Immature natural killer cell (primary cell): ENCODE results near the gene UNC93B1. TPM values are rescaled to one million over a fixed set of nuclear protein-coding genes. Genes with fewer than 3 reads are reported as not detected.
A peak's percentile ranks its signal among the peaks of the same experiment; 100 is the strongest.

Experiments
- DNase-seq, 3 donors: peaks; one replicate each; pipeline ENCODE4 v3.0.0; 2022; ENCODE audit warnings: mixed read lengths in 1 of 3
- H3K27ac Mint-ChIP-seq, 6 donors: one replicate each; pipeline ENCODE4 v1.8.0; 2020; ENCODE audit warnings: mixed read lengths in 6 of 6, mild to moderate bottlenecking in 5 of 6, inconsistent platforms in 4 of 6, moderate library complexity in 3 of 6
- H3K27me3 Mint-ChIP-seq, 3 donors: one replicate each; pipeline ENCODE4 v1.8.0; 2020 to 2021; ENCODE audit warnings: low read depth in 3 of 3, mild to moderate bottlenecking in 3 of 3, mixed read lengths in 3 of 3, moderate library complexity in 3 of 3, inconsistent platforms in 1 of 3
- H3K36me3 Mint-ChIP-seq, 3 donors: one replicate each; pipeline ENCODE4 v1.8.0; 2020; ENCODE audit warnings: mixed read lengths in 3 of 3, inconsistent platforms in 2 of 3, mild to moderate bottlenecking in 2 of 3
- H3K4me1 Mint-ChIP-seq, 2 donors: one replicate each; pipeline ENCODE4 v1.8.0; 2020; ENCODE audit warnings: inconsistent platforms in 2 of 2, mild to moderate bottlenecking in 2 of 2, mixed read lengths in 2 of 2, moderate library complexity in 1 of 2
- H3K4me3 Mint-ChIP-seq, 5 donors: one replicate each; pipeline ENCODE4 v1.8.0; 2020; ENCODE audit warnings: mild to moderate bottlenecking in 5 of 5, mixed read lengths in 5 of 5, inconsistent platforms in 3 of 5, moderate library complexity in 3 of 5
- H3K9me3 Mint-ChIP-seq, 6 donors: one replicate each; pipeline ENCODE4 v1.8.0; 2020; ENCODE audit warnings: mild to moderate bottlenecking in 6 of 6, mixed read lengths in 6 of 6, inconsistent platforms in 4 of 6, moderate library complexity in 3 of 6
- polyA plus RNA-seq, 3 donors: library from polyadenylated mRNA; unstranded; fragments of 300-500 nt; fragmentation: Illumina TruSeq; gene quantifications; one replicate each; pipeline ENCODE4 v1.2.3, GENCODE V29; 2021

The UNC93B1 gene
- polyA plus RNA-seq, 3 donors from 2014 or later, result 29.7 to 42.7 (median 38.6) TPM

- no peak for DNase-seq
- Mint-ChIP-seq H3K27ac (no peak overlapping the region), H3K27me3 (peaks cover 0 to 2% (median 1%) of the 10 kb centered on the region in 3 donors), H3K4me1 (peaks cover 11 to 23% of the 10 kb centered on the region in 2 donors), H3K36me3 (no peaks in the 10 kb centered on the region), H3K4me3 (no peak overlapping the region), H3K9me3 (no peaks in the 10 kb centered on the region)
Observed at GRCh38 chr11:68014157-68014946, 10.5 kb upstream of the UNC93B1 start.

- no peak for DNase-seq
- Mint-ChIP-seq H3K4me1 (peaks cover 16 to 29% of the 10 kb centered on the region in 2 donors), H3K9me3 (no peaks in the 10 kb centered on the region), H3K27me3 (peaks cover 0 to 2% (median 1%) of the 10 kb centered on the region in 3 donors), H3K27ac (no peak overlapping the region), H3K4me3 (no peak overlapping the region), H3K36me3 (no peaks in the 10 kb centered on the region)
Observed at GRCh38 chr11:68013611-68014156, 9.8 kb upstream of the UNC93B1 start.

- no peaks in the 10 kb centered on the region for H3K9me3 Mint-ChIP-seq
- H3K4me3 Mint-ChIP-seq, result no peak overlapping the region
- H3K27me3 Mint-ChIP-seq, result peaks cover 0 to 2% (median 1%) of the 10 kb centered on the region in 3 donors
- no peak for DNase-seq
- H3K27ac Mint-ChIP-seq, result no peak overlapping the region
- no peaks in the 10 kb centered on the region for H3K36me3 Mint-ChIP-seq
- peaks cover 16 to 29% of the 10 kb centered on the region in 2 donors for H3K4me1 Mint-ChIP-seq
Observed at GRCh38 chr11:68012843-68013610, 9.1 kb upstream of the UNC93B1 start.

- Mint-ChIP-seq H3K27me3 (peaks cover 0 to 2% (median 1%) of the 10 kb centered on the region in 3 donors), H3K27ac (peak overlapping the region in 2 of 6 donors; percentile 16 to 48), H3K9me3 (no peaks in the 10 kb centered on the region), H3K4me3 (peak overlapping the region in 1 of 5 donors; percentile 13), H3K4me1 (peaks cover 16 to 29% of the 10 kb centered on the region in 2 donors), H3K36me3 (no peaks in the 10 kb centered on the region)
- peak in 1 of 3 donors; percentile 21 for DNase-seq
Observed at GRCh38 chr11:68012044-68012842, 8.3 kb upstream of the UNC93B1 start.

- H3K4me3 Mint-ChIP-seq, result peak overlapping the region in 1 of 5 donors; percentile 13
- H3K36me3 Mint-ChIP-seq, result no peaks in the 10 kb centered on the region
Observed at GRCh38 chr11:68011051-68011943, 7.4 kb upstream of the UNC93B1 start.

GRCh38 chr11:68010090-68011041 lies 6.5 kb upstream of the UNC93B1 start, which contains the start of gene ALDH3B1:
TSS of gene ALDH3B1 (plus strand) at chr11:68010327. CDS start at chr11:68015298, 4,971 bp downstream.
- H3K4me1 Mint-ChIP-seq, result peaks cover 18 to 29% of the 10 kb centered on the region in 2 donors
- peak in 2 of 3 donors; percentile 23 to 37 for DNase-seq
- peak within 1 kb of the TSS; percentile 28 to 77 (median 64) for H3K27ac Mint-ChIP-seq
- H3K27me3 Mint-ChIP-seq, result no peaks in the 10 kb centered on the region
- peak within 1 kb of the TSS; percentile 8 to 72 (median 53) for H3K4me3 Mint-ChIP-seq
- no peaks in the 10 kb centered on the region for H3K9me3 Mint-ChIP-seq
- H3K36me3 Mint-ChIP-seq, result no peaks in the 10 kb centered on the region

More at GRCh38 chr11:68011051-68011943, 7.4 kb upstream of the UNC93B1 start:
- Mint-ChIP-seq H3K27me3 (peaks cover 0 to 2% (median 1%) of the 10 kb centered on the region in 3 donors), H3K27ac (peak overlapping the region in 2 of 6 donors; percentile 48 to 56), H3K9me3 (no peaks in the 10 kb centered on the region), H3K4me1 (peaks cover 16 to 29% of the 10 kb centered on the region in 2 donors)
- no peak for DNase-seq

GRCh38 chr11:68009391-68010089 lies 5.6 kb upstream of the UNC93B1 start:
- Mint-ChIP-seq H3K4me1 (peaks cover 23 to 35% of the 10 kb centered on the region in 2 donors), H3K4me3 (peak overlapping the region in 4 of 5 donors; percentile 40 to 72 (median 58)), H3K27me3 (peaks cover 0 to 2% (median 0%) of the 10 kb centered on the region in 3 donors), H3K27ac (peak overlapping the region in 5 of 6 donors; percentile 50 to 77 (median 70)), H3K9me3 (no peaks in the 10 kb centered on the region), H3K36me3 (no peaks in the 10 kb centered on the region)
- DNase-seq, result peak in 2 of 3 donors; percentile 26 to 34

GRCh38 chr11:68008381-68009337 lies 4.8 kb upstream of the UNC93B1 start:
- Mint-ChIP-seq H3K4me3 (peak overlapping the region in 2 of 5 donors; percentile 28 to 72), H3K27me3 (peaks cover 0 to 2% (median 0%) of the 10 kb centered on the region in 3 donors), H3K36me3 (no peaks in the 10 kb centered on the region), H3K9me3 (no peaks in the 10 kb centered on the region), H3K4me1 (peaks cover 28 to 41% of the 10 kb centered on the region in 2 donors), H3K27ac (peak overlapping the region in 3 of 6 donors; percentile 30 to 58 (median 55))
- DNase-seq, result no peak

- H3K27me3 Mint-ChIP-seq, result peaks cover 0 to 2% (median 0%) of the 10 kb centered on the region in 3 donors
Observed at GRCh38 chr11:68007498-68008380, 3.8 kb upstream of the UNC93B1 start.

More at GRCh38 chr11:68007498-68008380, 3.8 kb upstream of the UNC93B1 start:
- Mint-ChIP-seq H3K27ac (no peak overlapping the region), H3K4me1 (peaks cover 32 to 44% of the 10 kb centered on the region in 2 donors), H3K9me3 (no peaks in the 10 kb centered on the region), H3K36me3 (no peaks in the 10 kb centered on the region), H3K4me3 (no peak overlapping the region)
- no peak for DNase-seq
